Right lobe of liver (tissue), 4 donors: ENCODE measurements around the gene SLMAP.

Experiments used
- POLR2A ChIP-seq: fragments of 450-650 bp; IDR thresholded peaks from one replicate; pipeline ENCODE4 v1.6.1; 2017; ENCODE audit warnings: antibody characterized with exemption, mild to moderate bottlenecking
- TF ChIP-seq, protein P1 (sequence below), 4 donors: fragments of 200-600 bp in 3 of 4; fragments of 450-650 bp in 1 of 4; IDR thresholded peaks; one replicate each; pipeline versions ENCODE4 v1.5.1 to v1.8.0; 2016 to 2022; ENCODE audit warnings: antibody characterized with exemption in 4 of 4, mild to moderate bottlenecking in 2 of 4
- donor health status: DM: no; HTN: no; CAD: no.
- donor health status: DM: no; HTN: no; CAD: no.
- donor health status: DM: no; HTN: yes; CAD: no.

DNA sequence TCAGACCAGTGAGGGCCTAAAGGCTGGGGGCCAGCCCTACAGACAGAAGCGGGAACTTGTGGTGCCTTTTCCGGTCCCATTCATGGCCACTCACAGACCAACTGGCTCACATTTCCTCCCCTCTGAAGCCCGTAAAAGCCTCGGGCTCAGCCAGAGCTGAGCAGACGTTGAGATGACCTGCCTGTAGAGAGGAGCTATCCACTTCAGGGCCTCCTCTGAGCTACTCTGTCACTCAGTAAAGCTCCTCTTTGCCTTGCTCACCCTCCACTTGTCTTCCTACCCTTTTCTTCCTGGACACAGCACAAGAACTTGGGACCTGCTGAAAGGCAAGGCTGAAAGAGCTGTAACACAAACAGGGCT, 53.5 kb downstream of the SLMAP start:
- TF ChIP-seq, protein P1, sequence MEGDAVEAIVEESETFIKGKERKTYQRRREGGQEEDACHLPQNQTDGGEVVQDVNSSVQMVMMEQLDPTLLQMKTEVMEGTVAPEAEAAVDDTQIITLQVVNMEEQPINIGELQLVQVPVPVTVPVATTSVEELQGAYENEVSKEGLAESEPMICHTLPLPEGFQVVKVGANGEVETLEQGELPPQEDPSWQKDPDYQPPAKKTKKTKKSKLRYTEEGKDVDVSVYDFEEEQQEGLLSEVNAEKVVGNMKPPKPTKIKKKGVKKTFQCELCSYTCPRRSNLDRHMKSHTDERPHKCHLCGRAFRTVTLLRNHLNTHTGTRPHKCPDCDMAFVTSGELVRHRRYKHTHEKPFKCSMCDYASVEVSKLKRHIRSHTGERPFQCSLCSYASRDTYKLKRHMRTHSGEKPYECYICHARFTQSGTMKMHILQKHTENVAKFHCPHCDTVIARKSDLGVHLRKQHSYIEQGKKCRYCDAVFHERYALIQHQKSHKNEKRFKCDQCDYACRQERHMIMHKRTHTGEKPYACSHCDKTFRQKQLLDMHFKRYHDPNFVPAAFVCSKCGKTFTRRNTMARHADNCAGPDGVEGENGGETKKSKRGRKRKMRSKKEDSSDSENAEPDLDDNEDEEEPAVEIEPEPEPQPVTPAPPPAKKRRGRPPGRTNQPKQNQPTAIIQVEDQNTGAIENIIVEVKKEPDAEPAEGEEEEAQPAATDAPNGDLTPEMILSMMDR (IDR thresholded peaks at IDR 0.05): no peak
- no peak for TF ChIP-seq POLR2A
